Measurements from ENCODE around the gene RIC8B.

Gene RIC8B

GRCh38 chr12:106873983-106874382 is 99.5 kb downstream of the RIC8B start:
- Histone ChIP-seq H3K27me3 (ENCODE audit: insufficient read depth, low read length) (no peaks in the 10 kb centered on the region), H3K4me2 (ENCODE audit: low read length) (no peak overlapping the region), H3F3A (ENCODE audit: insufficient read depth, low read length) (no peaks in the 10 kb centered on the region), H4K20me1 (ENCODE audit: insufficient read depth, low read length) (no peaks in the 10 kb centered on the region), H2AFZ (ENCODE audit: low read length) (no peak overlapping the region), H3K4me3 (ENCODE audit: low read depth, low read length, poor library complexity, severe bottlenecking) (no peak overlapping the region), H3K27ac (ENCODE audit: low read depth, low read length, poor library complexity, severe bottlenecking) (no peak overlapping the region), H3K9me3 (ENCODE audit: low read length) (no peaks in the 10 kb centered on the region), H3K36me3 (ENCODE audit: insufficient read depth, low read length) (no peaks in the 10 kb centered on the region), H3K9me2 (ENCODE audit: low read depth, low read length) (no peaks in the 10 kb centered on the region), H3K9ac (ENCODE audit: low read length) (no peak overlapping the region), H3K4me1 (ENCODE audit: insufficient read depth, low read length, severe bottlenecking) (no peaks in the 10 kb centered on the region), H3K79me2 (ENCODE audit: insufficient read depth, low read length) (no peaks in the 10 kb centered on the region)
- TF ChIP-seq CTCF (IDR thresholded peaks at IDR 0.05; ENCODE audit: low read length) (no peak), EZH2 (IDR thresholded peaks at IDR 0.05; ENCODE audit: borderline replicate concordance, low read length) (no peak)

GRCh38 chr12:106878804-106879203 is 104.3 kb downstream of the RIC8B start:
- H3F3A ChIP-seq (ENCODE audit: insufficient read depth, low read length) = no peaks in the 10 kb centered on the region

GRCh38 chr12:106879612-106880011 is 105.1 kb downstream of the RIC8B start:
- Histone ChIP-seq H3F3A (ENCODE audit: insufficient read depth, low read length) (no peaks in the 10 kb centered on the region), H3K27me3 (ENCODE audit: insufficient read depth, low read length) (no peaks in the 10 kb centered on the region), H3K9ac (ENCODE audit: low read length) (no peak overlapping the region), H3K36me3 (ENCODE audit: insufficient read depth, low read length) (no peaks in the 10 kb centered on the region), H3K79me2 (ENCODE audit: insufficient read depth, low read length) (no peaks in the 10 kb centered on the region), H3K4me3 (ENCODE audit: low read depth, low read length, poor library complexity, severe bottlenecking) (no peak overlapping the region), H2AFZ (ENCODE audit: low read length) (no peak overlapping the region), H3K9me2 (ENCODE audit: low read depth, low read length) (no peaks in the 10 kb centered on the region), H4K20me1 (ENCODE audit: insufficient read depth, low read length) (no peaks in the 10 kb centered on the region), H3K27ac (ENCODE audit: low read depth, low read length, poor library complexity, severe bottlenecking) (no peak overlapping the region), H3K9me3 (ENCODE audit: low read length) (no peaks in the 10 kb centered on the region), H3K4me2 (ENCODE audit: low read length) (no peak overlapping the region), H3K4me1 (ENCODE audit: insufficient read depth, low read length, severe bottlenecking) (no peaks in the 10 kb centered on the region)
- no peak for TF ChIP-seq CTCF (IDR thresholded peaks at IDR 0.05; ENCODE audit: low read length)
- TF ChIP-seq EZH2 (IDR thresholded peaks at IDR 0.05; ENCODE audit: borderline replicate concordance, low read length) = no peak

More at GRCh38 chr12:106878804-106879203, 104.3 kb downstream of the RIC8B start:
- H3K9me3 ChIP-seq (ENCODE audit: low read length) = no peaks in the 10 kb centered on the region
- H3K36me3 ChIP-seq (ENCODE audit: insufficient read depth, low read length) = no peaks in the 10 kb centered on the region
- no peak overlapping the region for H3K4me3 ChIP-seq (ENCODE audit: low read depth, low read length, poor library complexity, severe bottlenecking)
- H3K27me3 ChIP-seq (ENCODE audit: insufficient read depth, low read length) = no peaks in the 10 kb centered on the region
- H3K9me2 ChIP-seq (ENCODE audit: low read depth, low read length) = no peaks in the 10 kb centered on the region
- H3K79me2 ChIP-seq (ENCODE audit: insufficient read depth, low read length) = no peaks in the 10 kb centered on the region
- no peaks in the 10 kb centered on the region for H4K20me1 ChIP-seq (ENCODE audit: insufficient read depth, low read length)
- no peak for TF ChIP-seq EZH2 (IDR thresholded peaks at IDR 0.05; ENCODE audit: borderline replicate concordance, low read length)
- TF ChIP-seq CTCF (IDR thresholded peaks at IDR 0.05; ENCODE audit: low read length) = no peak
- no peak overlapping the region for H3K27ac ChIP-seq (ENCODE audit: low read depth, low read length, poor library complexity, severe bottlenecking)
- no peaks in the 10 kb centered on the region for H3K4me1 ChIP-seq (ENCODE audit: insufficient read depth, low read length, severe bottlenecking)
- no peak overlapping the region for H3K4me2 ChIP-seq (ENCODE audit: low read length)
- no peak overlapping the region for H2AFZ ChIP-seq (ENCODE audit: low read length)
- H3K9ac ChIP-seq (ENCODE audit: low read length) = no peak overlapping the region
